SK-N-SH (cell line): ENCODE data around the gene GABRB2. TPM values are rescaled to one million over a fixed set of nuclear protein-coding genes. Genes with fewer than 3 reads are reported as not detected.

ENCODE experiments used
- CTCF ChIA-PET: fragments of 300-600, 350-600 bp; formaldehyde crosslinking; extraction: SDS; loops from one replicate; lab custom pipeline; 2021; lab: Yijun Ruan, JAX
- POLR2A ChIA-PET: fragments of 350-600 bp; sonication (Branson Sonifier 250); formaldehyde crosslinking; extraction: SDS; loops from one replicate; lab custom pipeline; 2020; ENCODE audit warnings: antibody characterized with exemption, inconsistent platforms; lab: Yijun Ruan, JAX
- DNase-seq: peaks from one replicate; pipeline ENCODE4 v3.0.0; 2012
- H2AFZ ChIP-seq: fragments of 200-600 bp; sonication (generic); 2 replicates; pipeline ENCODE4 v1.8.1; 2016; ENCODE audit warnings: antibody characterized with exemption, mild to moderate bottlenecking, low read depth
- H3F3A ChIP-seq: fragments of 200-600 bp; sonication (generic); replicated peaks from 2 replicates; pipeline ENCODE3; 2016; ENCODE audit warnings: antibody characterized with exemption, mild to moderate bottlenecking; ENCODE audit not compliant: insufficient read depth
- H3K27ac ChIP-seq, 2 experiments: fragments of 200-500 bp in 1 of 2; fragments of 200-600 bp in 1 of 2; sonication (Bioruptor generic) in 1 of 2; sonication (generic), shearing (Covaris generic) in 1 of 2; 2 replicates each; pipeline versions ENCODE4 v1.5.1 to v1.6.1; 2014 to 2016; ENCODE audit warnings: low read depth in 2 of 2, inconsistent platforms in 1 of 2, low read length in 1 of 2, mild to moderate bottlenecking in 1 of 2, mixed read lengths in 1 of 2
- H3K27me3 ChIP-seq: fragments of 200-600 bp; sonication (generic), shearing (Covaris generic); 2 replicates; pipeline ENCODE4 v1.6.1; 2016; ENCODE audit warnings: mixed run types; ENCODE audit not compliant: insufficient read depth
- H3K36me3 ChIP-seq, 2 experiments: fragments of 200-500 bp in 1 of 2; fragments of 200-600 bp in 1 of 2; sonication (Bioruptor generic) in 1 of 2; sonication (generic) in 1 of 2; replicated peaks in 1 of 2; 2 replicates each; pipeline versions ENCODE3 to v1.5.1; 2014 to 2016; ENCODE audit warnings: low read length in 1 of 2, mild to moderate bottlenecking in 1 of 2; ENCODE audit not compliant: insufficient read depth in 2 of 2, control insufficient read depth in 1 of 2
- H3K4me1 ChIP-seq, 2 experiments: fragments of 200-500 bp in 1 of 2; fragments of 200-600 bp in 1 of 2; sonication (Bioruptor generic) in 1 of 2; sonication (generic), shearing (Covaris generic) in 1 of 2; 2 replicates each; pipeline versions ENCODE4 v1.5.1 to v1.6.1; 2014 to 2016; ENCODE audit warnings: low read depth in 1 of 2, low read length in 1 of 2, mixed run types in 1 of 2; ENCODE audit not compliant: insufficient read depth in 2 of 2, control insufficient read depth in 1 of 2
- H3K4me2 ChIP-seq: fragments of 200-600 bp; sonication (generic), shearing (Covaris generic); 2 replicates; pipeline ENCODE4 v1.6.1; 2017; ENCODE audit warnings: mixed run types
- H3K4me3 ChIP-seq, 2 experiments: fragments of 200-500 bp in 1 of 2; fragments of 200-600 bp in 1 of 2; sonication (Bioruptor generic) in 1 of 2; sonication (generic), shearing (Covaris generic) in 1 of 2; 2 replicates each; pipeline versions ENCODE4 v1.5.1 to v1.8.1; 2014 to 2016; ENCODE audit warnings: low read depth in 2 of 2, inconsistent platforms in 1 of 2, low read length in 1 of 2, mild to moderate bottlenecking in 1 of 2, mixed read lengths in 1 of 2, moderate library complexity in 1 of 2
- H3K79me2 ChIP-seq: fragments of 200-600 bp; sonication (generic); 2 replicates; pipeline ENCODE4 v1.8.1; 2017; ENCODE audit warnings: mild to moderate bottlenecking; ENCODE audit not compliant: insufficient read depth
- H3K9ac ChIP-seq: fragments of 200-600 bp; sonication (generic); 2 replicates; pipeline ENCODE4 v1.6.1; 2017; ENCODE audit warnings: mixed run types
- H3K9me2 ChIP-seq: fragments of 200-600 bp; sonication (generic); 2 replicates; pipeline ENCODE4 v1.6.1; 2017; ENCODE audit warnings: mixed run types
- H3K9me3 ChIP-seq: fragments of 200-600 bp; sonication (generic); 2 replicates; pipeline ENCODE4 v1.6.1; 2017; ENCODE audit warnings: mixed run types, mild to moderate bottlenecking, moderate library complexity
- H4K20me1 ChIP-seq: fragments of 200-600 bp; sonication (generic); 2 replicates; pipeline ENCODE4 v1.6.1; 2017; ENCODE audit warnings: mild to moderate bottlenecking, mixed run types; ENCODE audit not compliant: insufficient read depth
- CHD2 ChIP-seq: fragments of 150-350 bp; IDR thresholded peaks from 2 replicates; pipeline ENCODE4 v1.6.1; 2018; ENCODE audit warnings: low read length; ENCODE audit not compliant: partially characterized antibody
- CTCF ChIP-seq: fragments of 200-600 bp; sonication (generic); IDR thresholded peaks from 2 replicates; pipeline ENCODE4 v1.6.1; 2017; ENCODE audit warnings: antibody characterized with exemption, mild to moderate bottlenecking, moderate library complexity
- EP300 ChIP-seq, 2 experiments: IDR thresholded peaks; 2 replicates each; pipeline versions ENCODE4 v1.4.0 to v1.6.1; 2012; ENCODE audit warnings: borderline replicate concordance in 1 of 2, low read depth in 1 of 2, low read length in 1 of 2
- EZH2phosphoT487 ChIP-seq: fragments of 200-600 bp; sonication (generic); IDR thresholded peaks from 2 replicates; pipeline ENCODE4 v1.6.1; 2017; ENCODE audit warnings: low read depth, mixed run types, mild to moderate bottlenecking, antibody characterized with exemption, moderate library complexity, borderline replicate concordance
- FOSL2 ChIP-seq: IDR thresholded peaks from 2 replicates; pipeline ENCODE4 v1.4.0; 2012; ENCODE audit warnings: low read depth, mild to moderate bottlenecking, moderate library complexity, borderline replicate concordance
- FOXJ3 ChIP-seq: sonication (generic); formaldehyde crosslinking; IDR thresholded peaks from 2 replicates; pipeline ENCODE4 v1.5.1; 2020; ENCODE audit warnings: mild to moderate bottlenecking, missing genetic modification reagents
- GATA2 ChIP-seq: sonication (generic); formaldehyde crosslinking; IDR thresholded peaks from 2 replicates; pipeline ENCODE4 v1.5.0; 2020; ENCODE audit warnings: mild to moderate bottlenecking, missing genetic modification reagents
- MAX ChIP-seq: IDR thresholded peaks from 2 replicates; pipeline ENCODE4 v1.4.0; 2012; ENCODE audit warnings: low read depth
- MEF2A ChIP-seq: IDR thresholded peaks from 2 replicates; pipeline ENCODE4 v1.4.0; 2012; ENCODE audit warnings: low read depth, borderline replicate concordance
- MXI1 ChIP-seq: IDR thresholded peaks from 2 replicates; pipeline ENCODE4 v1.6.1; 2012; ENCODE audit warnings: mild to moderate bottlenecking, low read depth, low read length, improper control_type of control experiment
- RAD21 ChIP-seq: IDR thresholded peaks from 2 replicates; pipeline ENCODE4 v1.6.1; 2012; ENCODE audit warnings: mild to moderate bottlenecking, low read length
- RXRA ChIP-seq: IDR thresholded peaks from 2 replicates; pipeline ENCODE4 v1.4.0; 2012; ENCODE audit warnings: low read depth, mild to moderate bottlenecking, borderline replicate concordance
- SMC3 ChIP-seq: IDR thresholded peaks from 2 replicates; pipeline ENCODE4 v1.6.1; 2012; ENCODE audit warnings: low read depth, low read length, improper control_type of control experiment
- TCF12 ChIP-seq: IDR thresholded peaks from 2 replicates; pipeline ENCODE4 v1.4.0; 2012
- TEAD4 ChIP-seq: IDR thresholded peaks from 2 replicates; pipeline ENCODE4 v1.4.0; 2012; ENCODE audit warnings: mild to moderate bottlenecking, borderline replicate concordance; ENCODE audit not compliant: insufficient read depth
- YY1 ChIP-seq: IDR thresholded peaks from 2 replicates; pipeline ENCODE4 v1.4.0; 2012; ENCODE audit warnings: low read depth, mild to moderate bottlenecking
- ZBTB33 ChIP-seq: IDR thresholded peaks from 2 replicates; pipeline ENCODE4 v1.4.0; 2012; ENCODE audit warnings: low read depth, borderline replicate concordance
- WGBS: methylation state at CpG from one replicate; pipeline ENCODE4 v1.1.6; 2017; ENCODE audit warnings: low lambda C conversion rate; 5-methylcytosine and 5-hydroxymethylcytosine counted together
- polyA plus RNA-seq, 3 experiments: library from polyadenylated mRNA; depleted of rRNA; stranded (reverse); fragments of >200 nt; gene quantifications; 2 replicates each; pipeline ENCODE4 v1.2.3, GENCODE V29; 2012
- TF ChIP-seq, protein P1 (sequence below): fragments of 150-350 bp; IDR thresholded peaks from 2 replicates; pipeline ENCODE4 v1.6.1; 2017; ENCODE audit warnings: antibody characterized with exemption, low read length, low read depth, borderline replicate concordance

The GABRB2 gene
- polyA plus RNA-seq, 1 of the 3 experiments (the other 2 are of a cell fraction) = not detected

DNA sequence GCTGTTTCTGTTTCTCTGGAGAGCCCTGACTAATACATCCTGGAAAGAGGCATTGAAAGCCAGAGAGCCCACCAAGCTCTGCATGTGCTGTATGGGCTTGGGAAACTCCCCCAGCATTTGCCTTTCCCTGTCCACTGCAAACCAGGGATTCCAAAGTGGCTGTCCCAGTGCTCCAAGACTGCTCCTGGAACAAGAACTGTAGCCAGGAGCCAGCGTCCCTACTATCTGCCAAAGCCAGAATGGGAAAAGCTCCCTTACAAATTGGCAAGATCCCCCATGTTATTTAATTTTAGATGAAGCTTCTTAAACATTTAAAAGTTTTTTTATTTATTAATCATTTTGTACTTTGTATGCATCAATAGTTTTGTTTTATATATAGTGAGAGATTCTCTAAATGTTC is 263.2 kb downstream of the GABRB2 start:
- Histone ChIP-seq H3K4me1 (no peaks in the 10 kb centered on the region), H3K4me3 (no peak overlapping the region), H3K9ac (no peak overlapping the region), H3K27ac (no peak overlapping the region), H3K27me3 (no peaks in the 10 kb centered on the region), H3K9me2 (no peaks in the 10 kb centered on the region), H3K36me3 (no peaks in the 10 kb centered on the region), H3K9me3 (no peaks in the 10 kb centered on the region), H3K4me2 (no peak overlapping the region), H3F3A (no peaks in the 10 kb centered on the region), H4K20me1 (no peaks in the 10 kb centered on the region), H3K79me2 (no peaks in the 10 kb centered on the region), H2AFZ (no peak overlapping the region)
- ChIA-PET CTCF (no interaction called here), POLR2A (no interaction called here)
- WGBS = 11% methylated on average over 1 of the region's 1 CpG
- DNase-seq = no peak
- TF ChIP-seq MAX (no peak), RAD21 (no peak), MEF2A (no peak), CTCF (no peak), MXI1 (no peak), TEAD4 (no peak), FOSL2 (no peak), CHD2 (no peak), FOXJ3 (no peak), EZH2phosphoT487 (no peak), RXRA (no peak), YY1 (no peak), ZBTB33 (no peak), GATA2 (CRISPR knock-in tag) (no peak), EP300 (IDR thresholded peaks at IDR 0.05; ENCODE audit: borderline replicate concordance in 1 of 2, low read depth in 1 of 2, low read length in 1 of 2) (no peak), TCF12 (no peak), SMC3 (no peak)
- TF ChIP-seq, protein P1, sequence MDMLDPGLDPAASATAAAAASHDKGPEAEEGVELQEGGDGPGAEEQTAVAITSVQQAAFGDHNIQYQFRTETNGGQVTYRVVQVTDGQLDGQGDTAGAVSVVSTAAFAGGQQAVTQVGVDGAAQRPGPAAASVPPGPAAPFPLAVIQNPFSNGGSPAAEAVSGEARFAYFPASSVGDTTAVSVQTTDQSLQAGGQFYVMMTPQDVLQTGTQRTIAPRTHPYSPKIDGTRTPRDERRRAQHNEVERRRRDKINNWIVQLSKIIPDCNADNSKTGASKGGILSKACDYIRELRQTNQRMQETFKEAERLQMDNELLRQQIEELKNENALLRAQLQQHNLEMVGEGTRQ = no peak
